ENCODE measurements around the gene RAMP1. TPM values are rescaled to one million over a fixed set of nuclear protein-coding genes. Genes with fewer than 3 reads are reported as not detected.

RAMP1 gene
- total RNA-seq, 1 experiment from 2014 or later = 0.63 TPM

DNA sequence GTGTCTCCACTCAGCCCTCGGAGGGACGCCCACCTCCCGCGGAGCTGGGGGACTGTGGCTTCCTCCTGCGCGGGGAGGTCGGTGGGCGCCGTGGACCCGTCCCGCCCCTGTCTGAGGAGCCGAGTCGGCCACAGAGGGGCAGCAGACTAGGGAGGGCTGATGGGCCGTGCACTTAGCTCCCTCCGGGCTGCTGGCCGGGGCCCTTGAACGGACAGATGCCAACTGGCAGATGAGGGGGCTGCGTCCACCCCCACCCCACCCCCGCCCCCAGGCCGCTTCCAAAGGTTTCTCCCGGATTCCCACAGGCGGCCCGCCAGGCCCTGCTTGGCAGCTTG, 96.9 kb downstream of the RAMP1 start:
- no peak overlapping the region for H3K27ac ChIP-seq (ENCODE audit: insufficient read length, low read depth, low read length)
- peak overlapping the region; percentile 6 for H3K4me2 ChIP-seq (ENCODE audit: insufficient read depth, insufficient read length, low read length)
- no peak overlapping the region for H4K8ac ChIP-seq (replicated peaks; ENCODE audit: insufficient read length, low read depth, low read length)
- peaks cover 4% of the 10 kb centered on the region for H4K20me1 ChIP-seq (ENCODE audit: control insufficient read depth, insufficient read depth, insufficient read length)
- H3K9ac ChIP-seq (ENCODE audit: extremely low read depth, insufficient read length, low read length) = no peak overlapping the region
- Mint-ChIP-seq H3K27me3 (ENCODE audit: low read depth) (peaks cover 30% of the 10 kb centered on the region), H3K27ac (no peak overlapping the region), H3K4me1 (0 out of 4 replicates have a peak, but pooled peaks cover 3% of the 10 kb centered on the region in 2 experiments), H3K36me3 (ENCODE audit: insufficient read depth in 1 of 3, low read depth in 3 of 3) (no peaks in the 10 kb centered on the region), H3K4me3 (peak overlapping the region in 1 of 2 experiments; percentile 40; a peak in 1 of 5 replicates), H3K9me3 (peaks cover 0 to 4% of the 10 kb centered on the region in 2 experiments; a peak in 1 of 5 replicates)
- no peaks in the 10 kb centered on the region for H3K23me2 ChIP-seq (ENCODE audit: insufficient read length, low read depth, low read length, poor library complexity, severe bottlenecking)
- H3K18ac ChIP-seq (ENCODE audit: insufficient read length, low read depth, low read length) = no peak overlapping the region
- H3K79me2 ChIP-seq (ENCODE audit: insufficient read depth, low read length) = 0 out of 2 replicates have a peak, but pooled peaks cover 2% of the 10 kb centered on the region
- H2BK20ac ChIP-seq (ENCODE audit: low read depth, low read length, poor library complexity, severe bottlenecking) = no peak overlapping the region
- H4K5ac ChIP-seq (ENCODE audit: insufficient read length, low read depth, low read length) = no peak overlapping the region
- no peaks in the 10 kb centered on the region for H3K79me1 ChIP-seq (ENCODE audit: insufficient read depth, low read depth, low read length, poor library complexity, severe bottlenecking)
- H3K14ac ChIP-seq (ENCODE audit: insufficient read depth, low read length) = no peak overlapping the region
- no peak overlapping the region for H2BK5ac ChIP-seq (ENCODE audit: insufficient read length, low read length)
- no peak overlapping the region for H2BK15ac ChIP-seq (ENCODE audit: low read depth, low read length)
- H4K91ac ChIP-seq (ENCODE audit: insufficient read length, low read depth, low read length) = no peak overlapping the region
- DNase-seq = peak; percentile 57
- H3K23ac ChIP-seq (ENCODE audit: insufficient read length, low read depth, low read length) = no peak overlapping the region
- H3K4me1 ChIP-seq (ENCODE audit: insufficient read depth, low read length) = no peaks in the 10 kb centered on the region
- no peak overlapping the region for H2BK120ac ChIP-seq (ENCODE audit: low read depth, low read length, poor library complexity, severe bottlenecking)
- H3K9me3 ChIP-seq (ENCODE audit: control insufficient read depth, low read depth, low read length) = no peaks in the 10 kb centered on the region
- no peak overlapping the region for H2AFZ ChIP-seq (ENCODE audit: low read length)
- no peak overlapping the region for H2AK5ac ChIP-seq (ENCODE audit: insufficient read length, low read length)
- no peak overlapping the region for H3K4ac ChIP-seq (ENCODE audit: low read depth, low read length)
- WGBS (ENCODE audit: extremely low coverage, insufficient read length, low lambda C conversion rate) = no CpG with 5 or more reads among the region's 23 CpGs
- TF ChIP-seq, protein P1, sequence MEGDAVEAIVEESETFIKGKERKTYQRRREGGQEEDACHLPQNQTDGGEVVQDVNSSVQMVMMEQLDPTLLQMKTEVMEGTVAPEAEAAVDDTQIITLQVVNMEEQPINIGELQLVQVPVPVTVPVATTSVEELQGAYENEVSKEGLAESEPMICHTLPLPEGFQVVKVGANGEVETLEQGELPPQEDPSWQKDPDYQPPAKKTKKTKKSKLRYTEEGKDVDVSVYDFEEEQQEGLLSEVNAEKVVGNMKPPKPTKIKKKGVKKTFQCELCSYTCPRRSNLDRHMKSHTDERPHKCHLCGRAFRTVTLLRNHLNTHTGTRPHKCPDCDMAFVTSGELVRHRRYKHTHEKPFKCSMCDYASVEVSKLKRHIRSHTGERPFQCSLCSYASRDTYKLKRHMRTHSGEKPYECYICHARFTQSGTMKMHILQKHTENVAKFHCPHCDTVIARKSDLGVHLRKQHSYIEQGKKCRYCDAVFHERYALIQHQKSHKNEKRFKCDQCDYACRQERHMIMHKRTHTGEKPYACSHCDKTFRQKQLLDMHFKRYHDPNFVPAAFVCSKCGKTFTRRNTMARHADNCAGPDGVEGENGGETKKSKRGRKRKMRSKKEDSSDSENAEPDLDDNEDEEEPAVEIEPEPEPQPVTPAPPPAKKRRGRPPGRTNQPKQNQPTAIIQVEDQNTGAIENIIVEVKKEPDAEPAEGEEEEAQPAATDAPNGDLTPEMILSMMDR (conservative IDR thresholded peaks at IDR 0.05) = peak; percentile 45; the same call in 2 of the 3 replicates
- H2BK12ac ChIP-seq (ENCODE audit: insufficient read length, low read depth, low read length) = no peak overlapping the region
- H3K27me3 ChIP-seq (ENCODE audit: insufficient read depth, low read length) = no peaks in the 10 kb centered on the region; the same call in 1 of the 2 replicates
- H3K56ac ChIP-seq (ENCODE audit: insufficient read length, low read depth, low read length) = no peak overlapping the region
- H3T11ph ChIP-seq (ENCODE audit: low read length) = no peak overlapping the region

Data from H9 (cell line).